ENCODE results near the gene MRC2.
"Not testable (repeated sequence)": the region's sequence is repeated elsewhere in the genome, so short reads cannot be mapped to it uniquely, and the experiment has no call there.

Gene MRC2, protein sequence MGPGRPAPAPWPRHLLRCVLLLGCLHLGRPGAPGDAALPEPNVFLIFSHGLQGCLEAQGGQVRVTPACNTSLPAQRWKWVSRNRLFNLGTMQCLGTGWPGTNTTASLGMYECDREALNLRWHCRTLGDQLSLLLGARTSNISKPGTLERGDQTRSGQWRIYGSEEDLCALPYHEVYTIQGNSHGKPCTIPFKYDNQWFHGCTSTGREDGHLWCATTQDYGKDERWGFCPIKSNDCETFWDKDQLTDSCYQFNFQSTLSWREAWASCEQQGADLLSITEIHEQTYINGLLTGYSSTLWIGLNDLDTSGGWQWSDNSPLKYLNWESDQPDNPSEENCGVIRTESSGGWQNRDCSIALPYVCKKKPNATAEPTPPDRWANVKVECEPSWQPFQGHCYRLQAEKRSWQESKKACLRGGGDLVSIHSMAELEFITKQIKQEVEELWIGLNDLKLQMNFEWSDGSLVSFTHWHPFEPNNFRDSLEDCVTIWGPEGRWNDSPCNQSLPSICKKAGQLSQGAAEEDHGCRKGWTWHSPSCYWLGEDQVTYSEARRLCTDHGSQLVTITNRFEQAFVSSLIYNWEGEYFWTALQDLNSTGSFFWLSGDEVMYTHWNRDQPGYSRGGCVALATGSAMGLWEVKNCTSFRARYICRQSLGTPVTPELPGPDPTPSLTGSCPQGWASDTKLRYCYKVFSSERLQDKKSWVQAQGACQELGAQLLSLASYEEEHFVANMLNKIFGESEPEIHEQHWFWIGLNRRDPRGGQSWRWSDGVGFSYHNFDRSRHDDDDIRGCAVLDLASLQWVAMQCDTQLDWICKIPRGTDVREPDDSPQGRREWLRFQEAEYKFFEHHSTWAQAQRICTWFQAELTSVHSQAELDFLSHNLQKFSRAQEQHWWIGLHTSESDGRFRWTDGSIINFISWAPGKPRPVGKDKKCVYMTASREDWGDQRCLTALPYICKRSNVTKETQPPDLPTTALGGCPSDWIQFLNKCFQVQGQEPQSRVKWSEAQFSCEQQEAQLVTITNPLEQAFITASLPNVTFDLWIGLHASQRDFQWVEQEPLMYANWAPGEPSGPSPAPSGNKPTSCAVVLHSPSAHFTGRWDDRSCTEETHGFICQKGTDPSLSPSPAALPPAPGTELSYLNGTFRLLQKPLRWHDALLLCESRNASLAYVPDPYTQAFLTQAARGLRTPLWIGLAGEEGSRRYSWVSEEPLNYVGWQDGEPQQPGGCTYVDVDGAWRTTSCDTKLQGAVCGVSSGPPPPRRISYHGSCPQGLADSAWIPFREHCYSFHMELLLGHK (N-terminal part only)

DNA sequence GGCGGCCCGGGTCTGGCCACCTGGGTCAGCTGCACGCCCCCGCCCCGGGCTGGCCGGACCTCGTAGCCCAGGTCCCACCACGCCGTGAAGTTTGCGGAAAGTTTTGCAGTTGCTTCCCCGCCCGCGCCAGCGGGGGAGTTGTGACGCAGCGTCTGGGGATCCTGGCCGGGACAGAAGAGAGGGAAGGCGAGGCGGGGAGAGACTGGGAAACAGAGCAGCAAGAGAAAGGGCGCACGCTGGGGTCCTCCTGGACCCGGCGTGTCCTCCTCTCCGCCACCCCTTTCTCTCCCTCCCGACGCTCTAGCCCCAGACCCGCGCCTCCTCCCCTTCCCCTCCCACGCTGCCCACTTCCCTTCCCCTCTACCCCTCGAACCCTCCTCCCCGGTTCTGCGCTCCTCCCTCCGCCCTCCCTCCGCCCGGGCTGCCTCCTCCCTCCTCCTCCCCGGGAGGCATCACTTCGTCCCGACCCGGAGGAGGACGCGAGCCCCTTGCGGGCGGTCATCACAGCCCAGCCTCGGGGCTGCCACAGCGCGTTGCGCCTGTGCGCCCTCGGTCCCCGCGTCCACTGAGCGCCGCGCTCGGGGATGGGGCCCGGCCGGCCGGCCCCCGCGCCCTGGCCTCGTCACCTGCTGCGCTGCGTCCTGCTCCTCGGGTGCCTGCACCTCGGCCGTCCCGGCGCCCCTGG, at the start of gene MRC2:
Gene MRC2 (plus strand): TSS at position 452 of the 685 bp plus-strand sequence. CDS start 133 bp downstream, at position 585.
- no peak for DNase-seq (ENCODE audit: low read depth in 1 of 2, low spot score in 1 of 2)

DNA sequence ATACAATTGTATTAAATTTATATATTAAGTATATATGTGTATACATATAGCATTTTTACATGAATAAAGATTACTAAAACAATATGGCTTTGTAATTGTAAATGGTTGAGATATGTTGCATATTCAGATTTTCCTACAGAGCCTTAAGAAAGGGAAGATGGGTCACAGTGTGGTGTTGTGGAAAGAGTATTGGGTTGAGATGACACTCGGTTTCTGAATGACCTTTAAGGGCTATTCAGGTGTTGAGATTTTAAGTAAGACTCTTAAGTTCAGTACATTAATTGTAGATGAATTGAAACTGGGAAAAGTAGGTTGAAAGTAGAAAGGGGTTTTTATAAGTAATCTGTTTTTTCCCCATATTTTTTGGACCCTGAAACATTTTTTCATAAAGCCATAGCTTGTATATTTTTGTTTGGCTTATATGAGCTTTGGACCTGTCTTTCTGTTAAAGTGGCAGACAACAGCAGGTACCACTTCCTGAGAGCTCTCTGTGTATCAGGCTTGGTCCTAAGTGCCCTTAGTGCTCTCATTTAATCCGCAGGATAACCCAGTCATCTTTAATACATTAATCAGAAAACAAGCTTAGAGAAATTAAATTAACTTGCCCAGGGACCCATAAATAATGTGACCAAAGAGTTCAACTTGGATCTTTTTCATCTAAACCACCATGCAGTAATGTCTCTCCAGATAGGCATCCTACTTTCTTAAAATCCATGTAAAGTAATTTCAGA, 48.5 kb upstream of the MRC2 start:
- DNase-seq (ENCODE audit: low read depth in 1 of 2, low spot score in 1 of 2) = no peak

DNA sequence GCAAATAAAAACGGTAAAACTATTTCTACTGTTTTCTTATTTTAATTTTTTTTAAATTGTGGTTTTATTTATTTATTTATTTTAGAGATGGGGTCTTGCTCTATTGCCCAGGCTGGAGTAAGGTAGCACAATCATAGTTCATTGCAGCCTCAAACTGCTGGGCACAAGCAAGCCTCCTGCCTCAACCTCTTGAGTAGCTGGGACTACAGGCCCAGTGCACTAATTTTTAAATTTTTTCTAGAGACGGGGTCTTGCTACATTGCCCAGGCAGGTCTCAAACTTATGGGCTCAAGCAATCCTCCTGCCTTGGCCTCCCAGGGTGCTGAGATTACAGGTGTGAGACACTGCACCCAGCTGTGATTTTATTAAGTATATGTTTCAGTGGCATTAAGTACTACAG, 46.5 kb upstream of the MRC2 start:
- DNase-seq (ENCODE audit: low read depth in 1 of 2, low spot score in 1 of 2) = no peak

DNA sequence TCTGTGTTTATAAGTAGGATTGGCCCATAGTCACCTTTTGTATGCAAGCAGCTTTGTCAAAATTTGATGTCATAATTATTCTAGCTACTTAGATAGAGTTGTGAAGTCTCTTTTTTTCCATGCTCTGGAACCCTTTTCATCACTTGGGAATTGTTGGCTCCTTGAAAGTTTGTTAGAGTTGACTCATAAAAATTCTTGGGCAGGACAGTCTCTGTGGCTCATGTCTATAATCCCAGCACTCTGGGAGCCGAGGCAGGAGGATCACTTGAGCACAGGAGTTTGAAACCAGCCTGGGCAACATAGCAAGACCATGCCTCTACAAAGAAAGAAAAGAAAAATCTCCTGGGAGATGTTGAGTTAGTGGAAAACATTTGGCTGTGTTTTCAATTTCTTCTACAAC, 45.7 kb upstream of the MRC2 start:
- no peak for DNase-seq (ENCODE audit: low read depth in 1 of 2, low spot score in 1 of 2)

DNA sequence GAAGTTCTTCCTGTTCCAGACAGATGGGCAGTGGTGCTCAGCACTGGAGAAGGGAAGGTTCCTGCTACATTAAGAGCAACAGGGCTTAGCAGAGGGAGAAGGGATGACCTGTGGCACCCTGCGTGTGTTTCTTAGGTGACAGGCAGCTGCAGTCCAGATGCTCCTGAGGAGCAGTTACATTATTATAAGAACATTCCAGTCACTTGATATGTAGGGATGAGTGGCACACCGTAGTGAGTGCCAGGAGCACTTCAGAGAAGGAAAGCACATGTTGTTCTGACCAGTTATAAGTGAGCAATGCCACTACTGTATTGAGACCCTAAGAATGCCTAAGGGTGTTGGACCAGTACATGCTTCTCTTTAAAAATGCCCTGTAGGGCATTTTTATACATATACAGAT, 39.9 kb upstream of the MRC2 start:
- no peak for DNase-seq (ENCODE audit: low read depth in 1 of 2, low spot score in 1 of 2)

DNA sequence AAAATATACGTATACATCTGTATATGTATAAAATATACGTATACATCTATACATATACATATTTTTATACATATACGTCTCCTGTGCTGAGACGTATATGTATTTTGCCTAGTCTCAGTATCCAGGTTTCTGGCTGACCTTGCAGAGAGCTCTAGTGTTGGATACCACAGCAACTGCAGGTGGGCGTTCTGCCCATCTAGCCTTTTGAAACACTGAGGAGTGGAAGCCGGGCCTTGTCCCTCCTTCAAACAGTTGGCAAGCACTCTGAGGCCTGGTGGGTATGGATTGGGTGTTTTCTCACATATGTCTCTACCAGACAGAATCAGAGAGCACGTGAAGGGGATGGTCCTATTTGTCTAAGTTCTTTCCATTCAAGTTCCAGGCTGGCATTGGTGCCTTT, 39.4 kb upstream of the MRC2 start:
- DNase-seq (ENCODE audit: low read depth in 1 of 2, low spot score in 1 of 2) = no peak

DNA sequence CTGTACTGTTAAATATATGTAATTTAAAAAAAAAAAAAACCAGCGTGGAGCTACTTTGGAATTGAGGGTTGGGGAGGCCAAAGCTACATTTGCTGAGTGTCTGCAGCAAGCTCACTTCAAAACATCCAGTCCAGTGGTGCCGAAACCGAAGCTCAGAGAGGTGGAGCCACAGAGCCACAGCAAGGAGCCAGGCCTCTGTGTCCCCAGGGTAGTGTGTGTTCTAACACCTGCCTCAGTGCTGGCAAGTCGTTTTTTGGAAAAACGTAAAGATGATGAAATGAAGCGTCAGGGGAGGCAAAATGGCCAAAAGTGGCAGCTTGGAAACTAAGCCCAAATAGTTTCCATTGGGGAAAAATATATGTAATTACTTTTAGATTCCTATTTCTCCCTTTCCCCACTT, 36.1 kb upstream of the MRC2 start:
- DNase-seq (ENCODE audit: low read depth in 1 of 2, low spot score in 1 of 2) = no peak

DNA sequence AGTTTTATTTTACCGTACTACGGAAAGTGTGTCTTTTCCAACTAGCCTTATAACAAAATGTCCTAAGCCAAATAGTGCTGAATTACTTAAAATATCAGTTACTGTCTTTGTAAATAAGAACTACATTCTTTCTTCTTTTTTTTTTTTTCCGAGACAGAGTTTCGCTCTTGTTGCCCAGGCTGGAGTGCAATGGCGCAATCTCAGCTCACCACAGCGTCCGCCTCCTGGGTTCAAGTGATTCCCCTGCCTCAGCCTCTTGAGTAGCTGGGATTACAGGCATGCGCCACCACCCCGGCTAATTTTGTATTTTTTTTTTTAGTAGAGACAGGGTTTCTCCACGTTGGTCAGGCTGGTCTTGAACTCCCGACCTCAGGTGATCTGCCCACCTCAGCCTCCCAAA, 35.6 kb upstream of the MRC2 start:
- not testable (repeated sequence) for DNase-seq (ENCODE audit: low read depth in 1 of 2, low spot score in 1 of 2)

DNA sequence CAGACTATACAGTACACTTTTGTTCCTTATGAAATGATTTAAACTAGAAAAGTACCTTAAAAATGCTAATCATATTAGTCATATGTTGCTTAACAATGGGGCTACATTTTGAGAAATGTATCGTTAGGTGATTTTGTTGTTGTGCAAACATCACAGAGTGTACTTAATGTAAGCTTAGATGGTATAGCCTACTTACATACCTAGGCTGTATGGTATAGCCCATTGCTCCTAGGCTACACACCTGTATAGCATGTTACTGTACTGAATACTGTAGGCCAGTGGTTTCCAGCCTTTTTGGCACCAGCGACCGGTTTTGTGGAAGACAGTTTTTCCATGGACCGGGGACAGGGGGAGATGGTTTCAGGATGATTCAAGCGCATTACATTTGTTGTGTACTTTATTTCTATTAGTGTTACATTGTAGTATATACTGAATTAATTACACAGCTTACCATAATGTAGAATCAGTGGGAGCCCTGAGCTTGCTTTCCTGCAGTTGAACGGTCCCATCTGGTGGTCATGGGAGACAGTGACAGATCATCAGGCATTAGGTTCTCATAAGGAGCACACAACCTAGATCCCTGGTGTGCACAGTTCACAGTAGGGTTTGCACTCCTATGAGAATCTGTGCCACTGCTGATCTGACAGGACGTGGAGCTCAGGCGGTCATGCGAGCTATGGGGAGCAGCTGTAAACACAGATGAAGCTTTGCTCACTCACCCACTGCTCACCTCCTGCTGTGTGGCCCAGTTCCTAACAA, 35.0 kb upstream of the MRC2 start:
- DNase-seq (ENCODE audit: low read depth in 1 of 2, low spot score in 1 of 2) = no peak

DNA sequence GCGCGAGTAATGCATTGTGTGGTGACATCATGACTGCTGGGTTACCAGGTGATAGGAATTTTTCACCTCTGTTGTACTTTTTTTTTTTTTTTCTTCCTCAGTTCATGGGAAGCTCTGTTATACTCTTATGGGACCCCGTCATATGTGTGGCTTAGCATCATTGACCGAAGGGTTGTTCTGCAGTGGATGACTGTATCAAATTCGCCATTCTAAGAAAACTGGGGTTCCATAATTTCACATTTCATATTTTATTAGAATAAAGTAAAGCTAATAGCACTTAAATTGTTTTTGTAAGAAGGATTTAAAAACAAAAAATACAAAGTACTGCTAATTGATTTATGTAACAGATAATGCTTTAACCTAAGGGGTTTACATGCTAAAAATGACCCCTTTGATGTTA, 32.0 kb upstream of the MRC2 start:
- no peak for DNase-seq (ENCODE audit: low read depth in 1 of 2, low spot score in 1 of 2)

DNA sequence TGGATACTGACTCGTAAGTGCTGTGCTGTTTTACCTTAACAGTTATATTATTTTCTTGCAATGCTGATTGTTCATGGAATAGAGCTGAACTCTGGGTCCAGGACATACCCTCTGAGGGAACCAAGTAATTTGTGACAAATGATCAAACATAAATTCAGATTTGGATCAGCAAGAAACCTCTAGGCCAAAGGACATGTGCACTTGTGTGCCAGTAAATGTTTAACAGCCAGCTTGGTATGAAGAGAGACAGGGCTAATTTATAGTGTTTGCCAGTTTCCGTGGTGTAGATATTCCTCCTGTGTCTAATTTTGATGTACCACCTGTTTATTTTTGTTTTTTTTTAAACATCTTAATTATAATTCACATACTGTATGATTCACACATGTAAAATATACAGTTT, 30.8 kb upstream of the MRC2 start:
- DNase-seq (ENCODE audit: low read depth in 1 of 2, low spot score in 1 of 2) = no peak

DNA sequence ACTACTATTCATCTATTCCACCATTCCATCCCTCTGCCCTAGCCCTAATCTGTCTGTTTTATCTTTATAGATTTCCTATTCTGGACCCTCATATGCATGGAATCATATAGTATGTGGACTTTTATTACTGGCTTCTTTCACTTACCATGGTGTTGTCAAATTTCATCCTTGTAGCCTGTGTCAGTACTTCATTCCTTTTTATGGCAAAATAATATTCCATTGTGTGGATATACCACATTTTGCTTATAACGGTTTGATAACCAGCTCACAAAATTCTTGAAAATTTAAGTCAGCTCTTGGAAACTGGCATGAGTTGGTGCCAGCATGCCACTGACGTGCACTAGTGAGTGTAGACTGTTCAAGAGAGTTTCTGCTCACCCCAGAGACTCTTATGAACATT, 30.3 kb upstream of the MRC2 start:
- no peak for DNase-seq (ENCODE audit: low read depth in 1 of 2, low spot score in 1 of 2)

DNA sequence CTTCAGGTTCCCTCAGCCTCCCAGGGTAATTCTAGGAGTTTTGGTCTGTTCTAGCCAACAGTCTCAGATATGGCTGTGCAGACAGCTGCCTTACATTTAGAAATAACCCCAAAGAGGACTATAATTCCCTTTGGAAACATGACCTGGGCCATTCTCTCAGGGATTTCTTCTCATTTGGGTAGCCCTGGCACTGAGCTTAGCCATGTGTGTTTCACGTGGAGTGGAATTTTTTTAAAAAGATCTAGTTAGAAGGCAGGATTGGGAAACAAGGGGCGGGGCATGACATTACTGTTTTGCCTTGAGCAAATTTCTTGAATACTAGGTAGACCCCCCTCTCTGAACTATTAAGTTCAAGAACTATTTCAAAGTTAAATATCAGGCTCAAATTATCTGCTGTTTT, 29.6 kb upstream of the MRC2 start:
- DNase-seq (ENCODE audit: low read depth in 1 of 2, low spot score in 1 of 2) = no peak

DNA sequence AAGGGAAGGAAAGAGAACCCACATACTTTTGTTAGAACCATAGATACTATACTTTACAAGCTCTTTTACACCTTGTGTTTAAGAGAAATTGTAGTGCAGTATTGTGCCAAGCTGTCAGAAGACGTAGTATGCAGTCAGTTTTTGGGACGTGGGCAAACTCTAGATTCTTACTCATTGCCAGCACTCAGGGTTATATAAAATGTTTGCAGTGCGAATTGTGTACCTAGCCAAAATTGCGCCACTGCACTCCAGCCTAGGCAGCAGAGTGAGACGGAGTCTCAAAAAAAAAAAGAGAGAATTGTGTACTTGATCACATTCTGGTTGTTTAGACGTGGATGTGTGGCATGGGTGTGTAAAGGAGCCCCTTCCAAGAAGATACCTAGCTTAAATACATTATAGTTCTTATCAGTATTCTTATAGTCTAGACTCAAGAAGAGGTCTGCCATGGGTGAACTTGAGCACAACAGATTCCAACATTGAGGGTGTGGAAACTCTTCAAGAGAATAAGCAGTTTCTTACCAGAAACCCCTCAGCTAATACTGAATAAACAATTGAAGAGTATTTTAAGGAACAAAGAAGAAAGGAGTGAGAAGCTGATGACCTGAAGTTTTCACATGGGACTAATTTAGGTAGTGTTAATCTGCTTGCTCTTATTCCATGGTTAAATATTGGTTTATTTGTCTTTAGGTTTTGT, 27.4 kb upstream of the MRC2 start:
- DNase-seq (ENCODE audit: low read depth in 1 of 2, low spot score in 1 of 2) = no peak

DNA sequence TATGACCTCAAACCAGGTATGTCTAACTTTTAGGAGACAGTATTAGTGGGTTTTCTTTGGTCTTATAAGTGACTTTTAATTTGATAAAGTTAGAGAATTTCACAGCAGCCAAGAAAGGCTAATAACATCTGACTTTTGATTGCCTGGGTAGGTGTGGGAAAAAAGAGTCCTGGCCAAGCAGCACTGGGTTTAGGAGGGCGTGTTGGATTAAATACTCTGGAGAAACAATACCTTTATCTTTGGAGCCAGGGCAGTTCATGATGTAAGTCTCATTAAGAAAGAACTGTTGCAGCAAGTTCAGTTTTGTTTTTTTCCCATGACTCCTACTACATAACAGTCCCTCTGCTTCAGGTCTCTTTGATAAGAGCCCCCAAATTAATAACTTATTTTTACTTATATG, 26.7 kb upstream of the MRC2 start:
- no peak for DNase-seq (ENCODE audit: low read depth in 1 of 2, low spot score in 1 of 2)

DNA sequence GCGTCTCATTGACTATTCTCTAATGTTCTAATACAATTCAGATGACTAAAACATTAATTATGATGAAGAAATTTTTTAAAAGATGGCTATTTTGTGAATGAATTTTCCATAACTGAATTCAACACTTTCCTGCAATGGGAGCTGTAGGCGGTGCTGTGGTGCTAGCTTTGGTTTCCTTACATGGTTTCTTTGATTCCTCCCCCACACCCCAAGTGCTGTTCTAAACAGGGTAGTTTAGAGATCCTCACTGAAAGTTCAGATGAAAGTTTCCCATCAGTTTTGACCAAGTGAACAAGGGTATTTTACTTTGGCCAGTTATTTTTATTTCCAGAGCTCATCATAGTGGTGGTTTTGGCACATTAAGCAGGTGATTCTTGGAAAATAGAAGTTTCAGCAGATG, 26.0 kb upstream of the MRC2 start:
- DNase-seq (ENCODE audit: low read depth in 1 of 2, low spot score in 1 of 2) = no peak

DNA sequence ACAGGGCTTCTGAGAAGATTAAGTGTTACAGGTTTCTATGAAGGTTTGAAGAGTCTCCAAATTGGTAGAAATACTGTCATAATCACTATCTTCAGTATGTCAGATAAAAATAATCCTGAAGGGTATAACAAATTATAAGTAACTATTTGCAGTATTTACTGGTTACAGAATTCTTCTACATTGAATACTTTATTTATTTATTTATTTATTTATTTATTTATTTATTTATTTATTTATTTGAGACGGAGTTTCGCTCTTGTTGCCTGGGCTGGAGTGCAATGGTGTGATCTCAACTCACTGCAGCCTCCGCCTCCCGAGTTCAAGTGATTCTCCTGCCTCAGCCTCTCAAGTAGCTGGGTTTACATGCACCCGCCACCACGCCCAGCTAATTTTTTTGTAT, 23.7 kb upstream of the MRC2 start:
- DNase-seq (ENCODE audit: low read depth in 1 of 2, low spot score in 1 of 2) = not testable (repeated sequence)

DNA sequence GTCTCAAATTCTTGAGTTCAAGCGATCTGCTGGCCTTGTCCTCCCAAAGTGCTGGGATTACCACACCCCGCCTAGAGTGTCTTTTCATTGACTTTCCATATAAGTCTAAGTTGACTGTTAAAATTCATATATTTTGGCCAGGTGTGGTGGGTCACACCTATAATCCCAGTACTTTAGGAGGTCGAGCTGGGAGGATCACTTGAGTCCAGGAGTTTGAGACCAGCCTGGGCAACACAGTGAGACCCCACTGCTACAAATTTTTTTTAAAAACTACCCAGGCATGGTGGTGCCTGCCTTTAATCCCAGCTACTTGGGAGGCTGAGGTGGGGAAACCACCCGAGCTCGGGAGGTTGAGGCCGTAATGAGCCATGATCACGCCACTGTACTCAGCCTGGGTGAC, 21.9 kb upstream of the MRC2 start:
- DNase-seq (ENCODE audit: low read depth in 1 of 2, low spot score in 1 of 2) = no peak

DNA sequence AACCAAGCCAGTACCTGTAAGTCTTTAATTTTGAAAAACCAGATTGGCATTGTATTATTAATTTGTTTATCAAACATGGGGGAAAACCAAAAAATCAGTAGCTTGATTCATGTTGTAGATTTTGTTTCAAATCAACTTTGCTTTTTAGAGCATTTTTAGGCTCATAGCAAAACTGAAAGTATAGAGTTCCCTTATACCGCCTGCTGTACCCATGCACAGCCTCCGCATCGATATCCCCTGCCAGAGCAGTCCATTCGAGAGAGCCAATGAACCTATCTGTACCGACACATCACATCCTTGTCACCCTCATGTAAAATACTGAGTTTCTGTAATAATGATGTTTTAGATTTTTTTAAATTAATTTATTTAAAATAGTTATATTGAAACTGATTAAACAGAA, 16.2 kb upstream of the MRC2 start:
- no peak for DNase-seq (ENCODE audit: low read depth in 1 of 2, low spot score in 1 of 2)

Measured in activated T-helper 1 cell treated with anti-CD3 and anti-CD28 coated beads, Interleukin-2, amount 50 U/mL, for 16 hours (primary cell).